ENCODE results near the gene LIMK2. TPM values are rescaled to one million over a fixed set of nuclear protein-coding genes. Genes with fewer than 3 reads are reported as not detected.
A peak's percentile ranks its signal among the peaks of the same experiment; 100 is the strongest.

LIMK2 gene
- total RNA-seq, 6 experiments from 2014 or later, result 27.9 to 31.4 (median 28.9) TPM

- Mint-ChIP-seq H3K27ac (peak overlapping the region; percentile 16; the same call in 1 of the 2 replicates), H3K9me3 (no peaks in the 10 kb centered on the region)
Measured at GRCh38 chr22:31286360-31287255, 74.5 kb downstream of the LIMK2 start.

DNA sequence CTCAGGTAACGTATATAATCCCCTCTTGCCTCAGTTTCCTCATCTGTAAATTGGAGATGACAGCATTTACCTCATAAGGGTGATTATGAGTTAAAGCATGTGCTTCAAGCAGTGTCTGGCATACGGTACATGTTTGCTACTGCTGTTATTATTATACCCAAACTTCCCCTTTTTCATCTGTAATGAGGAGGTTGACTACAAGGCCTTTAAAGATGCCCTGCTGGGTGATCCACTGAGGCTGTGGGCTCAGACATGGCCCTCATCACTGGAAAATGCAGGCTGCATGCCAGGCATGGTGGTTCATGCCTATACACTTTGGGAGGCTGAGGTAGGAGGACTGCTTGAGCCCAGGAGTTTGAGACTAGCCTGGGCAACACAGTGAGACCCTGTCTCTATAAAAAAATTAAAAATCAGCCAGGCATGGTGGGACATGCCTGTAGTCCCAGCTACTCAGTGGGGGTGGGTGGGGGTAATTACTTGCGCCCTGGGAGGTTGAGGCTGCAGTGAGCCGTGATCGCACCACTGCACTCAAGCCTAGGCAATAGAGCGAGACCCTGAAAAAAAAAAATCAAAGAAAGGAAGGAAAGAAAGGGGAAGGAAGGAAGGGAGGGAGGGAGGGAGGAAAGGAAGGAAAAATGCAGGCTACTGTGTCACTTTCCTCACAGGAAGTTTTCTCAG lies 75.9 kb downstream of the LIMK2 start:
- H3K27ac Mint-ChIP-seq, result no peak overlapping the region
- H3K4me1 Mint-ChIP-seq (ENCODE audit: low read depth), result peaks cover 25% of the 10 kb centered on the region
- no peak for TF ChIP-seq CTCF (IDR thresholded peaks at IDR 0.05)
- peaks cover 7% of the 10 kb centered on the region; the same call in 1 of the 2 replicates for H3K36me3 Mint-ChIP-seq (ENCODE audit: low read depth)
- DNase-seq, result no peak
- no peaks in the 10 kb centered on the region for H3K9me3 Mint-ChIP-seq
- H3K4me3 Mint-ChIP-seq, result no peak overlapping the region
- no peaks in the 10 kb centered on the region; the same call in 1 of the 2 replicates for H3K27me3 Mint-ChIP-seq (ENCODE audit: insufficient read depth)

More at GRCh38 chr22:31286360-31287255, 74.5 kb downstream of the LIMK2 start:
- Mint-ChIP-seq H3K36me3 (ENCODE audit: low read depth) (peaks cover 7% of the 10 kb centered on the region; the same call in 1 of the 2 replicates), H3K4me3 (no peak overlapping the region), H3K4me1 (ENCODE audit: low read depth) (peaks cover 11% of the 10 kb centered on the region), H3K27me3 (ENCODE audit: insufficient read depth) (no peaks in the 10 kb centered on the region; the same call in 1 of the 2 replicates)
- TF ChIP-seq CTCF (IDR thresholded peaks at IDR 0.05), result no peak
- no peak for DNase-seq

DNA sequence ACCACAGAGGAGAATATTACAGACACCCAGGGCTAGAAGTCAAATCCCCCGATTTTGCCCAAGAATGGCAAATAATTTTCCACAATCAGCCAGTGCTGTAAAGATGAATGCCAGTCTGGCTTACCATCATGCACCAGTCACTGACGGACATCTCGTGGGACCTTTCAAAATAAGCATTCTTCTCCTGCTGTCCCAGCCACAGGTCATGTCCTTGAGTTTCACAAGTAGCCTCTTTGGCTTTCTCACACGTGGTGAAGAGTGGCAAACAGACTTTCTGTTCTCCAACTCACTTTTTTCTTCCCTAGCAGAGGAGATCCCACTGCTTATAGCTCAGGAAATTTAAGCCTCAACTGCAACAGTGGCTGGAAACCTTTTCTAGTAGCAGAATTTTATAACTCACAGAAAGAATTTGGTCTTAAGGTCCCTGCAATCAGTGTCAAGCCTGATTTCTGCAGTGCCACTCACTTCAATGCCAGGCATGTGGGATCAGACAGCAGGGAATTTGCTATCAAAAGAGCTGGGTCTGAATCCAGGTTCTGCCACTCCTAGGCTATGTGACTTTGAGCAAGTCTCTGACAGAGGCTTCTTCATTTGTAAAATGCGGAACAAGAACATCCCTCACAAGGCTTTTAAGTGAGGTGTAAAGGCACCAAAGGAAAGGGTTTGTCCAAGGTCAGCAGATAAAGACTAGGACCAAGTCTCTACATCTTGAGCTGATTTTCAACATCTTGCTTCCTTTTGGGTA lies 76.6 kb downstream of the LIMK2 start:
- no peaks in the 10 kb centered on the region for H3K9me3 Mint-ChIP-seq
- H3K27ac Mint-ChIP-seq, result no peak overlapping the region
- peaks cover 7% of the 10 kb centered on the region; the same call in 1 of the 2 replicates for H3K36me3 Mint-ChIP-seq (ENCODE audit: low read depth)
- H3K27me3 Mint-ChIP-seq (ENCODE audit: insufficient read depth), result no peaks in the 10 kb centered on the region; the same call in 1 of the 2 replicates
- H3K4me1 Mint-ChIP-seq (ENCODE audit: low read depth), result peaks cover 32% of the 10 kb centered on the region
- TF ChIP-seq CTCF (IDR thresholded peaks at IDR 0.05), result no peak
- no peak overlapping the region for H3K4me3 Mint-ChIP-seq
- no peak for DNase-seq

DNA sequence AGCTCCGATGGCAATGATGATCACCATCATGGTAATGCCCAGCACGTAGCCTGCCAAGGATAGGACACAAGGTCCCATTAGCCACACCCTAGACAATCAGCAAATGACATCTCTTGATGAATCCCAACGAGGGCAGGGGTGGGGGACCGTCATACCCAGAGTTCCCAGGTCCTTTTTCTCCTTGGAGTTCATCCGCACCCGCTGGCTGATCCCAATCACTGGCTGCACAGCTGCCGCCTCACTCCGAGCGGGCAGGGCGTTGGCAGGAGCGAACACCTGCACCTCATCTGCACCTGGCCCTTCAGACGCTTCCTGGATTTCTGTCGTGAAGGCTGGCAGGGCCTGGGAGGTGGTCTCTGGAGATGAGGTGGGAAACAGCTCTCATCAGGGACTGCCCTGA lies 77.2 kb downstream of the LIMK2 start:
- Mint-ChIP-seq H3K36me3 (ENCODE audit: low read depth) (peaks cover 7% of the 10 kb centered on the region; the same call in 1 of the 2 replicates), H3K4me1 (ENCODE audit: low read depth) (peaks cover 39% of the 10 kb centered on the region), H3K4me3 (no peak overlapping the region), H3K9me3 (no peaks in the 10 kb centered on the region), H3K27me3 (ENCODE audit: insufficient read depth) (no peaks in the 10 kb centered on the region; the same call in 1 of the 2 replicates), H3K27ac (no peak overlapping the region; the same call in 1 of the 2 replicates)
- no peak for DNase-seq
- no peak for TF ChIP-seq CTCF (IDR thresholded peaks at IDR 0.05)

Data from HFFc6 (cell line).